GM23338 (cell line): ENCODE data around the gene ZBTB40.

Experiments used
- CTCF ChIP-seq, 2 experiments: fragments of 200-600 bp in 1 of 2; sonication (generic) in 1 of 2; conservative IDR thresholded peaks; 2 replicates each; pipeline versions ENCODE4 v1.5.1 to v1.6.1; 2016 to 2017; ENCODE audit warnings: antibody characterized with exemption in 2 of 2, low read depth in 2 of 2, mild to moderate bottlenecking in 2 of 2, moderate library complexity in 1 of 2
- EZH2 ChIP-seq: fragments of 200-600 bp; sonication (generic); IDR thresholded peaks from one replicate; pipeline ENCODE4 v1.8.0; 2017; ENCODE audit warnings: antibody characterized with exemption, mild to moderate bottlenecking, low read depth; ENCODE audit not compliant: unreplicated experiment
- EZH2phosphoT487 ChIP-seq: fragments of 200-600 bp; sonication (generic); IDR thresholded peaks from one replicate; pipeline ENCODE4 v1.8.1; 2018; ENCODE audit warnings: antibody characterized with exemption; ENCODE audit not compliant: unreplicated experiment
- JUNB ChIP-seq: IDR thresholded peaks from one replicate; pipeline ENCODE4 v1.6.1; 2016; ENCODE audit warnings: antibody characterized with exemption; ENCODE audit not compliant: unreplicated experiment
- POLR2AphosphoS5 ChIP-seq: IDR thresholded peaks from 2 replicates; pipeline ENCODE4 v1.6.1; 2016; ENCODE audit warnings: antibody characterized with exemption, low read depth
- REST ChIP-seq: IDR thresholded peaks from one replicate; pipeline ENCODE4 v1.6.1; 2018; ENCODE audit warnings: antibody characterized with exemption; ENCODE audit not compliant: unreplicated experiment

- TF ChIP-seq CTCF (conservative IDR thresholded peaks at IDR 0.05; ENCODE audit: low read depth in 2 of 2): no peak
- TF ChIP-seq POLR2AphosphoS5: no peak
- no peak for TF ChIP-seq EZH2
- no peak for TF ChIP-seq EZH2phosphoT487
- no peak for TF ChIP-seq JUNB
- no peak for TF ChIP-seq REST
These were observed 66.3 kb downstream of the ZBTB40 start for GRCh38 chr1:22517956-22518355.
